Activated CD4-positive, CD25-positive, alpha-beta regulatory T cell treated with anti-CD3 and anti-CD28 coated beads, Interleukin-2, amount 50 U/mL, for 16 hours (primary cell): ENCODE measurements around the gene FAM171A1.
"Not testable (repeated sequence)": the region's sequence is repeated elsewhere in the genome, so short reads cannot be mapped to it uniquely, and the experiment has no call there.

ENCODE experiments used
- DNase-seq: peaks from one replicate; pipeline ENCODE4 v3.0.0-alpha.2; 2020; ENCODE audit warnings: low read depth, low spot score

Gene FAM171A1

DNA sequence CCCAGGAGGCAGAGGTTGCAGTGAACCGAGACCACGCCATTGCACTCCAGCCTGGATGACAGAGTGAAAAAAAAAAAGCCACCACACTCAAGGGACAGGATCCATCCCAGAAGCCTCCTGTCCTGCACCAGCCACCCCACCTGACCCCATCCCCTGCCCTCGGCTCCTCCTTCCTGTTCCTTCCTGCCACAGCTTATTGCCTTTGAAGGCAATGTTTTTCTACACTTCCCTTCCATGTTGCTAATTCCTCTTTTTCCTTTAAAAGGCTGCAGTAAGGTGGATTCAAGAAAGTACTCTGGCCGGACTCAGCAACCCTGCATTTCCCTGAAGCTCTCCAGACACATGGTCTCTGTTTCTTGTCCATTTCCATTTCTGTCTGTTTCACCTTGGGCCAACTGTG lies 80.9 kb downstream of the FAM171A1 start:
- DNase-seq: no peak

DNA sequence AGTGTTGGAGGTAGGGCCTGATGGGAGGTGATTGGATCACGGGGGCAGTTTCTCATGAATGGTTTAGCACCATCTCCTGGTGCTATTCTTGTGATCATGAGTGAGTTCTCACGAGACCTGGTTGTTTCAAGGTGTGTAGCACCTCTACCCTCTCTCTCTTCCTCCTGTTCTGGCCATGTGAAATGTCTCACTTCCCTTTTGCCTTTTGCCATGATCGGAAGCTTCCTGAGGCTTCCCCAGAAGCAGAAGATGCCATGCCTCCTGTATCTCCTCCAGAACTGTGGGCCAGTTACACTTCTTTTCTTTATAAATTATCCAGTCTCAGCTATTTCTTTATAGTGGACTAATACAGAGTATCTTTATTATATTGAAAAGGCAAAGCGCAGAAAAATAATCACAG lies 90.1 kb downstream of the FAM171A1 start:
- no peak for DNase-seq

DNA sequence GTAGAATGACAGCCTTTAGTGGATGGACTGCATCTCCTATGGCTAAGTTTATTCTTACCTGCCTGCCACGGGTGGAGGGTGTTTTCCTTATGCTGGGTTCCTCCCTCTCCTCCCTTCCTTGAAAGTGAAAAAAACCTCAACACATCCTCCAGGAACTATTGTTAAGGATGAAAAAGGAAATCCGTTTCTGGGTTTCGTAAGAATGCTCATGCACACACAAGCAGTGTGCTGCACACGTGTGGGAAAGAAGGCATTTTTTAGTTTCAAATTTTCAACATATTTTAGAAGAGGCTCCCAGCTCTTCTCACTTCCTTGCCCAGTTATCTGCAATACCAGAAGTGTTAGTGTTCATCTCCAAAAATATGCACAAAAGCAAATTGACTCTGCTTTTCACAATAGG lies 90.6 kb downstream of the FAM171A1 start:
- no peak for DNase-seq

DNA sequence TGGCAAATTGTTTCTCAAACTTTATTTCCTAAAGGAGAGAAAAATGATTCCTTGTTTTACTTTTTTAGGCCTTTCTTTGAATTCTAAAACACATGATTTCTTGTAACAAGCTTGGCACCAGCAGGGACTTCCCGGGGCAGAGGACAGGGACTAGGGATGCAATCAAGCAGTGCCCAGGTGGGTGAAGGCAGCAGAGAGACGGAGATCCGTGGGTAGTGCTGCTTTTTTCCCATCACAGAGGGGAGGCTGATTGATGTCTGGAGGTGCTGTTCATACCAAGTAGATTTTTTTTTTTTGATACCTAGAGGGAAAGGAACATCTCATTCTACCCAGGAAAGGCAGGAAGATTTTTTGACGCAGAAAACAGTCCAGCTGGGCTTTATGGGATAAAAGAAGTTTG lies 91.9 kb downstream of the FAM171A1 start:
- no peak for DNase-seq

DNA sequence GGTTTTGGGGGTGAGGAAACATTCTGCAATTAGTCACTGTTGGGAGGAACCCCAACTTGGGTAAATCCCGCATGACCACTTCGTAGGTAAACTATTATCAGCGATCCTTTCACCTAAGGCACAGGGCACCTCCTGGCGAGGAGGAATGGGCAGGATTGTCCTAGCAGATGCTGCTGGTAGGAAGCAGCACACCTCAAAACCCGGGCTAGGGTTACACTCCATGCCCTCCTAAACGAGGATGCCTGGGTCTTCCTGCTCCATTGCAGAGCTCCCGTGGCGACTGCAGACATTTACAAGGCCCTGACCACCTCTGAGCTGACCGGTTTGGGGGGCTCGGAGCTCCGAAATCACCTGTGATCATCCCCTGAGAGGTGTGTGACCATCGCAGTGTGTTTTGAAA lies 92.3 kb downstream of the FAM171A1 start:
- DNase-seq: no peak

DNA sequence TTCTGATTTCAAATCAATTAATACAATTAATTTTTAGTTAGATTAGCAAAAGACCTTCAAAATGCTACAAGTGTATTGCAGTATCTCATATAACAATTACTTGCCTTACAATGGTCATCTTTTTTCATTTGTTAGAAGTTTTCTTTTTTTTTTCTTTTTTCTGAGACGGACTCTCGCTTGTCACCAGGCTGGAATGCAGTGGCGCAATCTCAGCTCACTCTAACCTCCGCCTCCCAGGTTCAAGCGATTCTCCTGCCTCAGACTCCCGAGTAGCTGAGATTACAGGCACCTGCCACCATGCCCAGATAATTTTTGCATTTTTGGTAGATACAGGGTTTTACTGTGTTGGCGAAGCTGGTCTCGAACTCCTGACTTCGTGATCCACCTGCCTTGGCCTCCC lies 95.0 kb downstream of the FAM171A1 start:
- not testable (repeated sequence) for DNase-seq

DNA sequence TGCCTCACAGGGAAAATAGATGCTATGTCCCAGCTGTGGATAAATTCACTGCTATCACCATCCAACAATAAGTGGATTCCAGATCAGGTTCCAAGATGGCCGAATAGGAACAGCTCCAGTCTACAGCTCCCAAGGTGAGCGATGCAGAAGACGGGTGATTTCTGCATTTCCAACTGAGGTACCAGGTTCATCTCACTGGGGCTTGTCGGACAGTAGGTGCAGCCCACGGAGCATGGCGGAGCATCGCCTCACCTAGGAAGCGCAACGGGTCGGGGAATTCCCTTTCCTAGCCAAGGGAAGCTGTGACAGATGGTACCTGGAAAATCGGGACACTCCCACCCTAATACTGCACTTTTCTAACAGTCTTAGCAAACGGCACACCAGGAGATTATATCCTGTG lies 101.3 kb downstream of the FAM171A1 start:
- DNase-seq: not testable (repeated sequence)

DNA sequence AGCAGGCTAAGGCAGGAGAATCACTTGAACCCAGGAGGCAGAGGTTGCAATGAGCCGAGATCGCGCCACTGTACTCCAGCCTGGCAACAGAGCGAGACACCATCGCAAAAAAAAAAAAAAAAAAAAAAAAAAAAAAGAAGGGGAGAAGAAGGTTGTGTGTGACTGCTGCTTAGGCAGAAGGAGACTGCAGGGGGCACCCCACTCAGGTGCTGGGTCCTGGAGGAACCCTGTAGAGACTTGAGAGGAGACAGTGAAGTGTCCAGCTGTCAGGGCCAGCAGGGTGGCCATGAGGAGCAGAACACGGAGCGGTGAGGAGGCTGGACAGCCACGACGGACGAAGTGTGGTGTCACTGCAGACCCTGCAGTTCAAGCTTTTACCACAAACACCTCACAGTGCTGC lies 103.6 kb downstream of the FAM171A1 start:
- no peak for DNase-seq

DNA sequence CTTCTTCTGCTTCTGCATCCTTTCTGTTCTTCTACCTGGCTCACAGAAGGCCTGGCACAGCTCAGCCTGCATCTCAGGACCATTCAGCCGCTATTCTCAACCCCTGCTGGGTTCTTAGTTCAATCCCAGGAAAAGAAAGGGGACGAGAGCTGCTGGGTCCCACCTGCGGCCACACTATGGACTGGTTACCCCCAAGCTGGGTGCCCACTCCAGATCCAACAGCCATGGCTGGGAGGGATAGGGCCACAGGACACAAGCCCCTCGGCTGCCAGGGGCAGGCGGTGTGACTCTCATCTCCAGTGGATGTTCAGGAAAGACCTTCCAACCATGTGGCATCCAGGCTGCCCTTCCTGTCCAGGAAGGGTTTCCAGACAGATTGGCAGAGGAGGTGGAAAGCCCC lies 105.0 kb downstream of the FAM171A1 start:
- no peak for DNase-seq

DNA sequence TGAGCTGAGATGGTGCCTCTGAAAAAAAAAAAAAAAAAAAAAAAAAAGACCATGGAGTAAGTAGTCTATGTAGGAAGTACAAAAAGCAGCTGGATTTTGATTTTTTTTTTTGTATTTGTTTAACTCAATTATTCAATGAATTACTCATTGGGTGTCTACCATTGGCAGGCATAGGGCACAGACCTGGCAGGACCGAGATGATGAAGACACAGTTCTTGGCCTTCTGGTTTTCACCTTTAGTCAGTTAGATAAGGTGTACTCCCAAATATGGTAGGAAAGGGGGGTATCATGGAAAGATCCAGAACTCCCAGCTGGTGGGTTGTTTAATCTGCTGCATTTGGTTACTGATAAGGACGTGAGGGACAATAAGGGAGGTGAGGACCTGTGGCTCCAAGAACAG lies 105.5 kb downstream of the FAM171A1 start:
- DNase-seq: no peak

DNA sequence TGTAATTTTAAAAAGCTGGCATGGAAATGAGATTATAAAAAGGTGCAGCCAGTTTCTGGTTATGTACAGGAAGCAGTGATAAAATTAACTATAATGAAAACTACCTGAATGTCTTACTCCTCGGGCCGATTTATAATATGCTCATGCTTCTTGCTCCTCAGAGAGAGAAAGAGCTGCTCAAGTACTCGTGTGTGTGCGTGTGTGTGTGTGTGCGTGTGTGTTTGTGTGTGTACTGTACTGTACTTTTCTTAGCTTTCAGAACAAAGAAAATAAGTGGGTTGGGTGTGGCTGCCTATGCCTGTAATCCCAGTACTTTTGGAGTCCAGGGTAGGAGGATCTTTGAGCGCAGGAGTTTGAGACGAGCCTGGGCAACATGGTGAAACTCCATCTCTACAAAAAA lies 106.0 kb downstream of the FAM171A1 start:
- DNase-seq: no peak

DNA sequence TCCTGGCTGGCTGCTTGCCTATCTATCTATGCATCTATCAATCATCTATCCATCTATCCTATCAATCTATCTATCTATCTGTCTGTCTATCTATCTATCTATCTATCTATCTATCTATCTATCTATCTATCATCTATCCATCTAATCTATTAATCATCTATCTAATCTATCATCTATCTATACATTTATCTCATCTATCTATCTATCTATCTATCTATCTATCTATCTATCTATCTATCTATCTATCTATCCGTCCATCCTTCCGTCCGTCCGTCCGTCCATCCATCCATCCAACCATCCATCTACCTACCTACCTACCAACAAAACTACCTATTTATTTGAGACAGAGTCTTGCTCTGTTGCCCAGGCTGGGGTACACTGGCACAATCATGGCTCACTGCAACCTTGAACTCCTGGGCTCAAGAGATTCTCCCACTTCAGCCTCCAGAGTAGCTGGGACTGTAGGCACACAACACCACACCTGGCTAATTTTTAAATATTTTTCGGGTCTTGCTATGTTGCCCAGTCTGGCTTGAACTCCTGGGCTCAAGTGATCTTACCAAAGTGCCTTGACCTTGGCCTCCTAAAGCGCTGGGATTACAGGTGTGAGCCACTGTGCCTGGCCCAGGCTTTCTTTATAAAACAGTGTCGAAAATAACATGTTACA lies 107.3 kb downstream of the FAM171A1 start:
- DNase-seq: no peak

DNA sequence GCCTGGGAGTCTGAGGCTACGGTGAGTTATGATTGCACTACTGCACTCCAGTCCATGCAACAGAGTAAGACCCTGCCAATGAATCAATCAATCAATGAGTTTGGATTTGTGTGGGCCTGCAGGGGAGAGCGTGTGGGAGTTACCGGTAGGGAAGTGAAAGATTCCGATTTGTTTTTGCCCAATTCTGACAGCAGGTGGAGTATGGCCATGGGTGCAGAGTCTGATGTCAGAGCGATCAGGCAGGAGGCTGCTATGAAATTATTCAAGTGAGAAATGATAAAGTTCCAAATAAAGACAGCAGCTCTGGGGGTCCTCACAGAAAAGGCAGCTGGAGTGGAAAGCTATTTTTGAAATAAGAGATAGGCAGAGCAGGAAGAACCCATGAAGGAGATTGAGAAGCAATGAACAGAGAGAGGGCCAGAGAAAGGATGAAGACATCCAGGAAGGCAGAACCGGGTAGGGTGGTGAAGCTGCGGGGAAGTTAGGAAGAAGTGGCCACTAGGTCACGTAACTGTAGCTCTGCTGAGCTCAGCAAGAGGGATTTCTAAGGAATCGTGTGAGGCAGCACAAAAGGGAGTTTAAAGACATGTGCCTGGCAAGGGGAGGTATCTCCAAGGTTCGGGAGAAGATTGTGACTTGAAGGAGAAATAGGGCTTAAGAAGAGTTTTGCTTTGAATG lies 108.9 kb downstream of the FAM171A1 start:
- DNase-seq: no peak

DNA sequence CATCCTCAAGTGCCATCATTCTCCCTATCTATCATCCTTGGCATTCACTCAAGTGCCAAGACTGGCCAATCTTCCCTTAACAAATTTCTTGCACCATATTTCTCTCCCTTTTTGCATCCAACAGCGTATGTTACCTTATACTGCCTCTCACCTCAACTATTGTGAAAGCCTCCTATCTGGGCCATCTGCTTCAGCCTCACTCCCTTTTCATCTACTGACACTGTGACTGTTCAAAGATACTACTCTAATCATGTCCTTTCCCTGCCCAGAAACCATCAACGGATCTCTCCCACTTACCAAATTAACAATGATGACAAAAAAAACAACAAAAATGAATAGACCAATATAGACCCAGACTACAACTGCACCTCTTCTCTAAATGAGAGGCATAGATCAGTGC lies 112.0 kb downstream of the FAM171A1 start:
- no peak for DNase-seq

DNA sequence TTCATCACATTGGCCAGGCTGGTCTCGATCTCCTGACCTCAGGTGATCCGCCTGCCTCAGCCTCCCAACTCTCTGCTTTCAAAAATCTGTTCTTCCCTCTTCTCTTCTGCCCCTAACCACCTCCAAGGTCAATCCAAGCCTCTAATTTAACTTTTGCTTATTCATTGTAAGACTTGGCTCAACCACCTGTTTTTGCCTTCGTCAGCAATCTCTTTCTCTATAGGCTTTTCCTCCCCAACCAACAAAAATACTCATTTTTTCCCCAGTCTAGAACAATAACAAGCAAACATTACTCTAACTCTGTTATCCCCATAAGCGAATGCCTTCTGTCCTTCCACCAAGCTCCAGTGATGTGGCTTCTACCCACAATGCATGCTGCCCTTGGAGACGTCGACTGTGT lies 112.8 kb downstream of the FAM171A1 start:
- DNase-seq: no peak

DNA sequence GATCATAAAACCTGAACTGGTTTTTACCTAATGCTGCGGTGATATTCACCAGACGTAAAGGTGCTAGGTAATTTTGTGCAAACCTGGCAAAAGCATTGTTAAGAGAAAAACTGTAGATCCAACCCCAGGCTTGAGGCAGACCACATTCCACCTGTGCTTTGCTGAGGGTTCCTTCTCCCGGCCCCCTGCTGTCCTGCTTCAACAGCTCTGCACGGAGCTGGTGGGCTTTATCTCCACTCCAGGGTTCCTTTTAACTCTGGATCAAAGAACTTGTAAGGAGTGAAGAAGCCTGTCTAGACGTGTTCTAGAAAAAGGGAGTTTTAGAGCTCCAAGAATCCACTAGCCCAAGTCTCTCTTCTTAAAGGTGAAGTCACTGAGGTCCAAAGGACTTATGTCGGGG lies 115.1 kb downstream of the FAM171A1 start:
- no peak for DNase-seq

DNA sequence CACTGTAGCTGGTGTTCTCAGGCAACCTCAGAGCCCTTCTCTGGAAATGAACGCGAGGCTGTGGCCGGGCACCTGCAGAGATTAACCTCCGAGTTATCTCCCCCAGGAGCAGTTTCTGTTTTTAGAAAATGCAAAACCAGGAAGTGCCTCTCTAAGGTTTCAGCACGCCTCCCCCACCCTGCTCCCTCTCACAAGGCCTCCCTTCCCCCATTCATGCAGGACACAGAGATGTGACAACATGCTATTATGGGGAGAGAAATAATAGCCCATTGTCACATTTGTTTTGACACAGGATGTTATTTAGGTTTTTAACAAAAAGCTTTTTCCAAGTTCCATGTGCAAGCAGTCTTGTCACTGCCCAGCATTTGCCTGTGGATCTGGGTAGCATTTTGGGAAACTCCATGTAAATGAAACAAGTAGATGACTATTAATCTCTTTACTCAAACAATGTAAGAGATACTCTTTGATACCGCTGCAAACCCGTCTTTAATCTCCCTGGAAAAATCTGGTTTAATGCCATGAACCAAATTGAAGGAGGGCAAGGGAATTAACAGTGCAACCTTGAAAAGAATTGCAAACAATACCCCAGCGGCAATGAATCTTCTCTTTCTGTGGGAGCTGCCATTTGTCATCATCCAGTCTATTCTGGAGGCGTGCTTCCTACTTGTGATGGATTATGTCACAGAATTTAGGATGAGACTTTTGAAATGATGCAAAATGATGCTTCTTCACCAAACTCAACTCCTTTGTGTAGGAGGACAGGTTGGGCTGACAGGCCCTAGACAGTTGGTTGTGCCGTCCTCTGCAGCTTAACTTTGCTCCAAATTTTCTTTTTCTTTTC lies 116.1 kb downstream of the FAM171A1 start:
- no peak for DNase-seq

DNA sequence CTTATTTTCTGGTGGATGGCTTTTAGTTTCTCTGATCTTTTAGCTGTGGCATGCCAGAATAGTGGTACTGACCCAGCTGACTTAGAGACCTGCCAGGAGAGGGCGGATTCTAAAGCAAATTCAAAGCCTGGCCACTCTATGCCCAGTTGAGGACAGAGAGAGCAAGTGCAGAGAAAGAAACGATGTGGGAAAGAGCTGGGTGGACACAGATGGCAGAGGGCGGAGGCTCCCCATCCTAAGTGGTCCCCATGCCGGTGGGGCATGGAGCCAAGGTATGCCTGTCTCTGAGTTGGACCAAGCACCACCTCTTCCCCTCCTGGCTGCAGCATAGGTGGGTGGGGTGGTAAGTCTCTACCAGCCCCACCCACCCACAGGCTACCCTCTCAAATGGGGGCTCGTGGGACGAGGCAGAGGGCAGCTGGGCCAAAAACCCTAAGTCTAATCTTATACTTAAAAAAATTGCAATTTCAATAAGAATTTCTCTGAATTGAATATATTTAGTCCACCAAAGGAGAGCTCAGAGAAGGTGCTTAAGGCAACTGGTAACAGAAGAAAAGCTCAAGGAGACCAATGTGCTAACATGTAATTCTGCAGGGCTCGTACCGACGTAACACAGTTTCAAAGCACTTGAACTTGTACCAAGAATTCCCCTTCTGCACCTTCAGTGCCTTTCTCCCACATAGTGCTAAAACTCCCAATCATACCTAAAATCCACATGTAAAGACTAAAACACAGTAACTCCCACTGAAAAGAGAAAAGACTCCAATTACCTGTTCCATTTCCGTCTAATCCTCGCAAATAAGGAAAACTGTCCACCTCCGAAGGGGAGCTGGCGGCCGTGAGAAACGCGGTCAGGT lies 116.9 kb downstream of the FAM171A1 start:
- no peak for DNase-seq

DNA sequence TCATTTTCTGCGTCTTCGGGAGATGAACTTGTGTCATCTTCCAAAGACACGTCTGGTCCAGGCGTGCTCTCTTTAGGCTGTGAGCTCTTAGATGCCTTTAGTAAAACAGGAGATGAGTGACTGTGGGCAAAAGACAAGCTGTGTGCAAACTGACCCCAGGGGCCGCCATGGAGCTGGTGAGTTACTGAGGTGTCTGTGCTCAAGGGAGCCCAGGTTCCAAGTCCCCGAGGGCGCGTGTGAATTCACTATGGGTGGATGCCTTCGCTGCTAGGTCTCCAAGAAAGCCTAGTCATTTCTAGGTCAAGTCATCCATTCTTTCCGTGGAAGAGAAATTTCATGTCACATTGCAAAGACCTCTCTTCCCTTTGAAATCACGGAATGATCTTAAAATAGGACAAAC lies 118.7 kb downstream of the FAM171A1 start:
- no peak for DNase-seq

DNA sequence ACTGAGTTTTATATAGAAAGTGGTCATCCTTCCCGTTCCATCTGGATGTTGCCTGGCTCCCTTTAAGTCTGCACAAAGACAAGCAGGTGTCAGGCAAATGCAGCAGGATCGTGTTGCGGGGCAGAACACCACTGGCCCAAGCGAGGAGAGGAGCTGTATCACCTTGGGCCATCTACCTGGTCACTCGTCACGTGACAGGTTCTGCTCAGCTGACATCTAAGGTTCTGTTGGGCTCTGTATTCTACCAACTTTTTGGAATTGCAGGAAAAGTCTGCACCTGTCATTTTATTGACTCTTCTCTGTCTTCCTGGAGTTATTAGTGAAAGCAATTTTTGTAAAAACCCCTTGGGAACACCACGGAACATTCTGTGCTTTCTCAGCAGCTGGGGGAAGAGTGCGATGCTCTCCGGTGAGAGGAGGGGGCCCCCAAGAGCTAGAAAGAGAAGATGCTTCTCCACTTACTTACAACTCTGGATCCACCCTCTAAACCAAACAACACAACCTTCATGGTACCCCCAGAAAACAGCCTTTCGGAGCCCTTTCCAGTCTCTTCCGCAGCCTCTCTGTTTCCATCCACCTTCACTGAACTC lies 119.2 kb downstream of the FAM171A1 start:
- no peak for DNase-seq

DNA sequence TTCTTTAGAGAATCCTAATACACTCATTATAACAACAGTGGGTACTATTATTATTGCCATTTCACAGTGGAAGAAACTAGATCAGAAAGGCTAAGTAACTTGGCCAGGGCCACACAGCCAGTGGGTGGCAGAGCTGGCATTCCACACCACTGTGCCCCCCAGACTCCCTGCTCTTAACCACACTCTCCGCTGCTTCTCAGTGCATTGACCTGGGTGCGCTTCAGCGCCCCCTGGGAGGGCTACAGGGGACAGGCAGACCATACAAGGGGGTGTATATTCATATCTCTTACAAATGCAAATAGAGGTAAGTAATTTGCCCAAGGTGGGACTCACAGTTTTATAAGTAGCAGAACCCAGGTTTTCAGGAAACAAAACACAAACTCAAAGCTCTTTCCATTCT lies 125.6 kb downstream of the FAM171A1 start:
- DNase-seq: no peak
